ENCODE measurements around the gene HS1BP3.

HS1BP3 gene, protein sequence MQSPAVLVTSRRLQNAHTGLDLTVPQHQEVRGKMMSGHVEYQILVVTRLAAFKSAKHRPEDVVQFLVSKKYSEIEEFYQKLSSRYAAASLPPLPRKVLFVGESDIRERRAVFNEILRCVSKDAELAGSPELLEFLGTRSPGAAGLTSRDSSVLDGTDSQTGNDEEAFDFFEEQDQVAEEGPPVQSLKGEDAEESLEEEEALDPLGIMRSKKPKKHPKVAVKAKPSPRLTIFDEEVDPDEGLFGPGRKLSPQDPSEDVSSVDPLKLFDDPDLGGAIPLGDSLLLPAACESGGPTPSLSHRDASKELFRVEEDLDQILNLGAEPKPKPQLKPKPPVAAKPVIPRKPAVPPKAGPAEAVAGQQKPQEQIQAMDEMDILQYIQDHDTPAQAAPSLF

DNA sequence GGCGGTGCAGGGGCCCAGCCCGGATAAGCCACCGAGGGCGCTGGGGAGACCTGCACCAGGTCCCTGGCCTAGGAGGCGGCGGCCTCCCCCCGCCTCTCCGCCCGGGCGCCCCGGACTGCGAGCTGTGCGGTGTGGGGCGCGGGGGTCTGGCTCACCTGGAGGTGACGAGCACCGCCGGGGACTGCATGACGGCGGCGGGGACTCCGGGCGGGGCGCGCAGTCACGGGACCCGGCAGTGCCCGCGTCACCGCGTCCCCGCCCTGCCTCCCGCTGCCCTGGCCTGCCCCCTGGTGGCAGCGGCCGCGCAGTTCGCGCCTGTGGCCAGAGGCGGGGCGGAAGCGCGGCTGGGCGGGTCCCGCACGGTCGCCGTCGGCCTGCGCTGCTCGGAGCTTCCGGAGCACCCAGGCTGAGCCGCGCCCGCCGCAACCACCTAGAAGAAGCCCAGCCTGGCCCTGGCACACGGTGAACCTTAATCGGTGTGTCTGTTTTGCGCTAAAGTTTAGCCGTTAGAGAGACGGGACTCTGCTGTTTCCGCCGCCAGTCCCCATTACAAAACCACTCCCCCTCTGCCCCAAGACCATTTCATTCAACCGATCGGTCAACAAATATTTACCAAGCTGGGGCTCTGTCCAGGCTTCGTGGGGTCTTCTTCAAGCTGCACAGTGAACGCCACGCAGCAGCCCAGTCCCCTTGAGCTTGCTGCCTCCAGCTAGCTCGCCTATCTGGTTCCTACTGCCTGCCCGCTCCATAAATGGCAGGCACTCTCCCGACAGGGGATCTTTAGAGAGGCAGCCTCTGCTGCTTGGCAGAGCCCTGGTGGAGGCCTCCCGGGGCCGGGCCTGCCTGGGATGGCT lies at the start of gene HS1BP3:
TSS of gene HS1BP3 (minus strand) at position 222 of the 854 bp plus-strand sequence. CDS start at position 187, 35 bp downstream.
- DNase-seq (ENCODE audit: low read depth, low spot score): no peak

DNA sequence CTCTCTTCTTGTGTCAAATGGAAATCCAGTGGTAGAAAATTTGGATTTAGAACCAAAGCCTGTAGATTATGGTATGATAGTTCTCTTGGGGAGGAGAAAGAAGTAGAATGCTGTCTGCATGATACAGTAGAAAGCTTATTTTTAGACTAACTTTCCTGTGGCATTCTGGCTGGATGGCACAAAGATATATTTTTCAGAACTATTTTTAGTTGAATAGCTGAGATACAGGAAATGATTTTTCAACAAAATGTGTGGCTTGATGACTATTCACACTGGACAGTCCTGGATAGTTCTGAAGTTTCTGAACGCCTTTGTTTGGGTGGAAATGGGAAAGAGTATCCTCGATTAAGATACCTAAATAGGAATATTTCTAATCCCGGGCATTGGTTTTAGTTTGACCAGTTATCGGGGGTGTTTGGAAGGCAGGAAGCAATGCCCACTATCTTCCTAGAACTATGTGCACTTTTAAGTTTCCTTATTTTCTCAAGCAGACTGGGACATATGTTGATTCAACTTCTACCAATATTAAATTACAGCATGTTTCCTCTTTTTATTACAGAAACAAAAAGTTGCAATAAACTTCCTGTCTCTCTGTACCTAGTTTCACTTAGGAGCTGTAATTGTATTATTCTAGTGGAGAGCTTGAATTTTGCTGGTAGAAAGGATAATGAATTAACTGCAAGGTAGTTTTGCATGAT lies 48.2 kb upstream of the HS1BP3 start:
- no peak for DNase-seq (ENCODE audit: low read depth, low spot score)

DNA sequence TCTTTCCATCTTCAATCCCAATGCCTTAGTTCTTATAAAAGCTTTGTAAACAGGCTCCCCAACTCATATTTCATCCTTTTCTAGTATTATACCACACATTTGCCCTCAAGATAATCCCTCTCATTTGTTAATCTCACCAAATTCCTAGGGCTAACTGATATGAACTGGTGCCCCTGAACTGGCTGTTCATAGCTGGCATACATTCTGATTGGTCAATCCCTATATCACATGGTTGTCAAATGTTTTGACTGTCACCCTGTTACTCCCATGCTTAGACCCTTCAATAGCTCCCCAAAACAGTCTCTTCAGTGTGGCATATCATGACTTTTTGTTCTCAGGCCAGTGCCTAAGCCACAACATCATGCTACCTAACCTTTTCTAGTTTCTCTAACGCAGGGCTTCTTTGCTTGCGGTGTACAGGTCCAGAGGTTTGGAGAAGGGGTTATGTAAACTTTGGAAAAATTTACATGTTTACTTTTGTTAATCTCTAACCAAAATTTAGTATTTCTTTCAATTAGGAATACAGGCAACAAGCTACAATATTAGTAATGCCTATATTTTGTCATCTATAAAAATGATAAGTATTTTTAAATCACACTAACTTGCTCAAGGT lies 46.5 kb upstream of the HS1BP3 start:
- DNase-seq (ENCODE audit: low read depth, low spot score): no peak

DNA sequence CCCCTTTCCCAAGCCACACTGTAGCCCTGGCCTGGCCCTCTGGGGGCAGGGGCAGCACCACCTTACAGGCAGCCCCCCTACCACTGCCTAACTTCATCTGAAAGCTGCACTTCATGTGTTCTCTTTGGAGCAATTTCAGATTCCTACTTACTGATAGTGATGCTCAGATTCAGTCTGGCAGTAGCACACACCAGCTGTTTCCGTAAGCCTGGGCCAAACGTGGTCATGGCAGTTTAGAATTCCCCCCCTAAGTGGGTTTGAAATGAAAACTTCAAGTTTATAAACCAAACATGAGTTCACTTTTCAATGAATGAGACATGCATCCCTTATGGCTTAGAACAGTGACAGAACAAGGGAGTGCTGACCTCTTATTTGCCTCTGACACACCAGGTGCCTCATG lies 45.5 kb upstream of the HS1BP3 start:
- no peak for DNase-seq (ENCODE audit: low read depth, low spot score)

DNA sequence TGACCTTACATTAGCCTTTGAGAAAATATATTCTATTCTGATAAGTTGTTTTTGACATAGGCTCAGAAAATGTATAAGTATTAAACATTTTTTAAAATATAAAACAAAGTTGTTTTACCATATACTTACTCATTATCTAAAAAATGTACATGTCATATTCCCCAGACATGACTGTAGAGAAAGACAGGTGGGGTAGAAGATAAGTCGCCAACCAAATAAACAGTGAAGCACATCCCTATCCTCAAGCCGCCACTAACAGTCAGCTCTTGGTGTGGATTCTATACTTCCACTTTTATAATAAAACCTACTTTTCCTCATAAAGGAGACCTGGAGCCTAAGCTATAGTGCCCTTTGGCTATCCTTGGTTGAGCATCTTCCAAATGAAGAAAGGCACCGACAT lies 42.4 kb upstream of the HS1BP3 start:
- no peak for DNase-seq (ENCODE audit: low read depth, low spot score)

DNA sequence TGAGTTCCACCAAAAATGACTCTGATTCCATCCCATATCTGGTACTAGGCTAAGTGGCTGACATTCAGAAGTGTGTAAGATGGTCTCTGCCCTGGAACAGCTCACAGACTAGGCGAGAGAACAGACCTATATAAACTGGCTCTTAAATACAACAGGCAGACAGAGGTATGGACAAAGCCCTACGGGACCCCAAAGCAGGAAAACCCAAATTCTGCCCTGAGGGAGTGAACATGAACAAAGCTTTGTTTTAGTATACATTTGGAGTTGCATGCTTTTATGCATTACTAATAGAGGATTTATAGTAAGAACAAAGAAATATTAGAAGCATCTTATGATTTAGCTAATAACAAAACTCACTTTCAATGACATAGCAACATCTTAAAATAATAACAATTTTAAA lies 41.2 kb upstream of the HS1BP3 start:
- DNase-seq (ENCODE audit: low read depth, low spot score): no peak

DNA sequence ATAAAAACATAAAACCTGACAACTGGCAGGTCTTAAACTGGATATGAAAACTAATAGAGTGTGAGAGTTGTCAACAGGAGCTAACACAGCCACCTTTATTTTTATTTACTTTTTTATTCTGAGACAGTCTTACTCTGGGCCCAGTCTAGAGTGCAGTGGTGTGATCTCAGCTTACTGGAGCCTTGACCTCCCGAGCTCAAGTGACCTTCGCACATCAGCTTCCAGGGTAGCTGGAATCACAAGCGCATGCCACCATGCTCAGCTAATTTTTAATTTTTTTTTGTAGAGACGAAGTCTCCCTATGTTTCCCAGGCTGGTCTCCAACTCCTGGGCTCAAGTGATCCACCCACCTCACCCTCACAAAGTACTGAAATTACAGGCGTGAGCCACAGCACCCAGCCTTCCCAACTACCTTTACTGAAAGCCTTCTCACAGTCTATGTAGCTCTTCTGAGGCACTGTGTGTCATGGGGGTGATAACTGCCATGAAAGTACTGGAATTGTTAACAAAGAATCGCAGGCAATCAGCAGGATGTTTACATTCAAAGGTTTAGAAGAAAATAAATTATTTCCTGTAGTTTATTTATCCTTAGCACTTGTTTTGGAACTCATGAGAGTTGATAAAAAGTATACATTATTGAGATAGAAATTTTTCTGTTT lies 40.3 kb upstream of the HS1BP3 start:
- DNase-seq (ENCODE audit: low read depth, low spot score): no peak

DNA sequence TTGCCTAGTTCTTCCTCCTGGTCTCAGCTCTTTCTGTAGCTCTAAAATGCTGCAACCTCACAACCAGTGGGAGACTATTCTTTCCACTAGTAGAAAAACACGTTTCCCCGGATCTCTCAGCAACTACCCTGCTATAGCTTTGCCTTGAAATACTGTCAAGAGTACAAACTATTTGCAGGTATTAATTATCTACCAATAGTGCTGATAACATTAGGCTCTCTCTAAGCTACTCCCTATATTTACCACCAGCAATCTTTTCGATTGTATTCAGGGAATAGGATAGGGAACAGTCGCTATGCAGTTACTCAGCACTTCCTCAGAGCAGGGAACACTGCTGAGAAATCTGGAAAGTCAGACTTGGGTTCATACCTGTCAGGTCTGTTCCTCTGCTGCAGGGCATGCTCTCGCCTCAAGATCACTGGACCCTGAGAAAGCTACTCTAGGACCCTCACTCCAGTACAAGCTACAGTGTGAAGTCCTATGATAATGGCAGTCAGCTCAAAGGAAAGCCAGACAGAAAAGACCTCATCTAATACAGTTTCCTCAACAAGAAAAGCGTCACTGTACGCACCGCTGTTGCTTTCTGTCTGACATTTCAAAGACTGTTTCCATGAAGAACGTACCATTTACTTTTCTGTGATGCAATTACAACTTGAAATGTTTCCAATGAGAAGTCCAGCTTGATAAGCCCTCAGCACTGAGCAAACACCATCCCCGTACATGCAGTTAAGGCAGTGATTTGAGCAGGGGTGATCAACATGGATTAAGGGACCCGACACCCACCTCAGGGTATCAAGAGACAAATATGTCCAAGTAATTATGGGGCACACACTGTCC lies 38.7 kb upstream of the HS1BP3 start:
- no peak for DNase-seq (ENCODE audit: low read depth, low spot score)

DNA sequence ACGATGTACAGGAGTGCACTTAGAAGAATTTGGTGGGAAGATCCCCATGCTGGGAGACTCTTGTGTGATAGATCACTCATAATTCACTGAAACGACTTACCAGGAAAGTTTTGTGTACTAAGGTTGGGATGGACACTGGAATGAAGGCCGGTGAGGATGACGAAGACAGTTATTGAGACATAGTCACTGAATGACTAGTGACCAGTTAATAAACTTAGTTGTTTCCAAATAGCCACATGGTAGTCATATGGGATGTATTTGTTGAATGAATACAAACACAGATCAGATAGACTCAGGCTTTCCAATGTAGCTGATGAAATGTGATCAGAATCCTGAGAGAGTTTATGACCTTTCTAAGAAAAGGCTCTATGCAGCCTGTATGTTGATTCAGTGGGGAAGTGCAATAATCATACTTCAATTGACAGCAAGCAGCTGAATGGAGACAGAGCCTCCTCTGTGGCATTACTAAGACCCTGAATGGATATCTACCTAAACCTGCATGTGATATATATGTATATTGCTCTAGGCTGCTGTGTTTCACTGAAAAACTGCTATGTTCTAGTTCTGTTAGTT lies 36.4 kb upstream of the HS1BP3 start:
- DNase-seq (ENCODE audit: low read depth, low spot score): no peak

DNA sequence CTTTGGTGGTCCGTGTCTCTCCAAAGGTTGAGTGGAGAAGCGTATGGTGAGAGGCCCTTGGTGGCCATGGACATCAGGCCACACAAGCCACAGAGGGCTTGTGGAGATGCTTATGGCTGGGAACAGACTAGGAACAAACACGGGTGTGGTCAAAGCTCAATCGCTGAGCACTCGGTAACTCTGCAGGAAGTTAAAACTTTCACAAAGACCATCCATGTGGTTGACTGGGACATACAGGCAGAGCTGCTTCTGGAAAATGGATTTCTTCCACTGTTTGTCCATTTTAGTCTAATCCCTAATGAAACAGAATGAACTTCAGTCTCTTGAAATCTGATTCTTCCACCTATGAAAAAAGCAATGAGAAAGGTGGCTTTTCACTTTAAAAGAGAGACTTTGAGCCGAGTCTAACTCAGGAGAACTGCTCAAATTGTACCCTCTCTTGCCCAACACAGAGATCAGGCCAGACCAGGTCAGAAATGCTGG lies 33.7 kb upstream of the HS1BP3 start:
- no peak for DNase-seq (ENCODE audit: low read depth, low spot score)

DNA sequence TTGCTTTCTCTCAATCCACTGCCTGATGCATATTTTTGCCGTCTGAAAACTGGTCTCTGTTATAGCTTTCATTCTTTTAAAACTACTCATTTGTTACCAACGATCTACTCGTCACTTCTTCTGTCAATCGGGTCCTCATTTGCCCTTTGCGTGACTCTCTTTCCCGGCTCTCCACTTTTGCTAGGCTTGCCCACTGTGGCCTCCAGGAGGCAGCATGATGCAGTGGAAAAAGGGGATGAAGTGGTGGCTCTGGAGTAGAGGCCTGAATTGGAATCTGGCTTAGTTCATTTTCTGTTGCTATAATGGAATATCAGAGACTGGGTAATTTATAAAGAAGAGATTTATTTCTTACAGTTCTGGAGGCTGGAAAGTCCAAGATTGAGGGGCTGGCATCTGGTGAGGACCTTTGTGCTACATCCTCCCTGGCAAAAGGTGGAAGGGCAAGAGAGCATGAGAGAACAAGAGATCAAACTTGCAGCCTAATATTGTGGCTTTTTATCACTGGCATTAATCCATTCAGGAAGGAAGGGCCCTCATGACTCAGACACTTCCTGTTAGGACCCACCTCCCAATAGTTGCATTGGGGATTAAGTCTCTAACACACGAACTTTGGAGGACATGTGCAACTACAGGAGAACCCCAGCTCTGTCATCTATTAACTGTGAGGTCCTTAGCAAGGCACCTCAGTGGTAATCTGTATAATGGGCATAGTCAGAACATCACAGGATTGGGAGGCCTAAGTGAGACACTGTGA lies 31.4 kb upstream of the HS1BP3 start:
- no peak for DNase-seq (ENCODE audit: low read depth, low spot score)

DNA sequence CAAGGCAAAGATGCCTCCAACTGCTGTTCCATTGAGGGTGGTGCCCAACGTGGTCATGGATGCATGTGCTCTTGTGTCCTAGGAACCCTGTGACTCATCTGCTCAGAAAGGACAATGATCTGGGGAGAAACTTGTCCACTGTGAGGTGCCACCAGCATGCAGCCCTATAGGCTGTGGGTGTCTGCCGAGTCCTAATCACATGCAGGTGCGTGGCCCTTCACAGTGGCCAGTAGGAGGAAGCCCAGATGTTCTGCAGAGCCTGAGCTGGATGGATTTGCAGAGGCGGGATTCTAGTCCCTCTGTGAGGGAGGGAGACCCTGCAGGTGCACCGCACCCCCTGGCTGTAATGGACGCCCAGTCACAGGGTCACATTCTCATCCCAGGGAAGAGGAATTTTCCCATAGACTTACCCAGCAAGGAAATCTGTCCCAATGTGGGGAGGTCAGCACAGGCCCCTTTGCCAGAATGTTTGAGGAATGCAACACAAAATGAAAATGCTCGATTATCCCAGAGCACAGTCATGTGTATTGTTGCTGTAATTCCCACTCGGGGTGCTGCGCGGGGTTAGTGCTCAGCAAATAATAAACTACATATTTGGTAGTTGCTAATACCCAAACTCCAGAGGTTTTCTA lies 30.0 kb upstream of the HS1BP3 start:
- DNase-seq (ENCODE audit: low read depth, low spot score): no peak

DNA sequence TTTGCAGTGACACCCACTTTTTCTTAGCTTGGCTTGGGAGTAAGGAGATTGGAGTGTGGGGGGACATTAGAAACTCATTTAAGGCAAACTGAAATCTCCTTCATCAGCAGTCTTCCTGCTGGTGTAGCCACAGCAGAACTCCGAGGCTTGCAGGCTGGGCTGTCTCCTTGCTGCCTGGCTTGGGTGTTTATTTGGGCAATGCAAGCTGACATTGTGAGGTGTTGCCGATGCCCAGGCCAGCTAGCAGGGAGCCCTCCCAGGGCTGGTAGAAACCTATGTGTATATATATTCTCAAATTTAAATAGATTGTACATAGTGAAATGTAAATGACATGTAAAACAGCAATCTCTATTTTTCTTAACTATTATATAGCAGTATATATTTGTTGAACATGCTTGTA lies 27.9 kb upstream of the HS1BP3 start:
- no peak for DNase-seq (ENCODE audit: low read depth, low spot score)

DNA sequence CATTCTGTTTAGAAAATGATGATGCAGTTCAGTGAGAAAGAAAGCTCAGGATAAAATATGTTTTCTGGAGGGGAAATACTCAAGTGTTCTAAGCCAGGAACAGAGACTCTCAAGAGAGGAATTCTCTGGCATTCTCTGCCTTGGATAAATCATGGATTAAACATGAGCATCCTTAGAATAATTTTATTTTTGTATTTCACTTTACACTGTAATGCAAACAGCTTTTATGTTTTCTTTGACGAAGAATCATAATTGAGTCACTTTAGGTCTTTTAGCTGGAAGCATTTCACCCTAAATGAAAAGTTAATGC lies 27.1 kb upstream of the HS1BP3 start:
- no peak for DNase-seq (ENCODE audit: low read depth, low spot score)

DNA sequence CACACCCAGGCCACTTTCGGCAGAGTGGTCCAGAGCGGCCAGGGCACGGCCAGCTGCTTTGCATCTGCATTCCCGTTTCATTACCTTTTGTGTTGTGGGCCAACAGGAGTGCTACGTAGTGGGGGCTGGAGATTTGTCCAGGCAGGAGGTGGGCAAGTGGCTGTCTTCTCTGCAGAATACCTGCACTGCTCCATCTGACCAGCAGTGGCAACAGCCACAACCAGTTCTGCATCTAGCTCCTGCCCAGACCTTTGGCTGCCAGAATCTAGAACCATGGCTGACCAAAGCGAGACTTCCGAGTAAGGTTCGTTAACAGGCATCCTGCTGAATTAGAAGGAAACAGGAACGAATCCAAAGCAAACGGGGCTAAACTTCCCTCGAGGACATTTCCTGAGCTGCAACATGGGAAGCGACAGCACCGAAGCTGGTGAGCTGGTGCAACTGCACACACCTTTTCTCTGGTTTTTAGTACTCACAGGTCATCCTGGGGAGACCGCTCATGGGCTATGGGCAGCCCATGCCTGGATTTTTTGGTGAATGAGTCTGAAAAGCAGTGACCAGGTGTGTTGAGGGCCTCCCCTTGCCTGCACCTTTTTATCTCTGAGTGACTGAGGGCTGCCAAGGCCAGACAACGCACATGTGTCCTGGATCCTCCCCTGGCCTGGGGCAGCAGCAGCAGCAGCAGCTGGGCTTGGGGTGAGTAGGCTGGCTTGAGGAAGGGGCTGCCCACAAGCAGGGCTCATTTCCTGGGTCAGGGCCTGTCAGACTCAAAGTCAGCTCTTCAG lies 26.6 kb upstream of the HS1BP3 start:
- DNase-seq (ENCODE audit: low read depth, low spot score): no peak

DNA sequence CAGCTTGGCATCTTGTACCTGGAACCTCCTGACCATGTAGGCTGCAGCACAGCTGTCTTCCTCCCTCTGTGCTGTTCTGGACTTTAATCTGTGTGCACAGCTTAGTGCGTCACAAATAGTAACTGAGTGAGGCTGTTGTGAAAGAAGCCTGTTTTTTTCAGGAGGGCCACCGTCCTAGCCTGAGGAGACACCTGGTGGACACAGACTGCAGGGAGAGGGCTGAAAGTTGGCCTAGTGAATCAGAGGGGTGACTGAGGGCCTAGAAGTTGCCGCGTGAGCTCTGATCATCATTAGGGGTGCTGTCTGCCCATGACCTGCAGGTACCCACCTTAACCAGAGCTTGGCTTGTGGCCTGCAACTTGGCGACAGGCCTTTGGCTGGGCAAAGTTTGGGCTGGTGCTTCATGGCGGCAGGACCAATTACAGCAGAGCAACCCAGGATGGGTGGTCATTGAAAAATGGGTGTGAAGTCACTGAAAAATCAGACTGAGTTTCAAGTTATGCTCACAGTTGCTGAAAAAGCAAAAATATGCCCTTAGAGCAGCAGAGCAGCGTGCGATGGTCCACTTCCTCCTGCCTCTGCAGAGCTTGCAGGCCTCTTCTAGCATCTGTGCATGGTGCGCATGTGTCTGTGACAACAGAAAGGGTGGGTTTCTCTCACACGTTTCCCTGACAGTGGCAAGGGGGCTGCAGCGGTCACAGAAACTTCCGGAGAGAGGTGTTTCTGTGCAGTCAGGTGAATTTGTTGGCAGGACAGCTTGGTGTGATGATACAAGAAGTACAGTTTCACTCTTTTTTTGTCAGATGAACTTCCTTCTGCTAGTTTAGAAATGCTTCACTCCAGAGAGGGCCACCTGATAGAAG lies 25.7 kb upstream of the HS1BP3 start:
- DNase-seq (ENCODE audit: low read depth, low spot score): no peak

DNA sequence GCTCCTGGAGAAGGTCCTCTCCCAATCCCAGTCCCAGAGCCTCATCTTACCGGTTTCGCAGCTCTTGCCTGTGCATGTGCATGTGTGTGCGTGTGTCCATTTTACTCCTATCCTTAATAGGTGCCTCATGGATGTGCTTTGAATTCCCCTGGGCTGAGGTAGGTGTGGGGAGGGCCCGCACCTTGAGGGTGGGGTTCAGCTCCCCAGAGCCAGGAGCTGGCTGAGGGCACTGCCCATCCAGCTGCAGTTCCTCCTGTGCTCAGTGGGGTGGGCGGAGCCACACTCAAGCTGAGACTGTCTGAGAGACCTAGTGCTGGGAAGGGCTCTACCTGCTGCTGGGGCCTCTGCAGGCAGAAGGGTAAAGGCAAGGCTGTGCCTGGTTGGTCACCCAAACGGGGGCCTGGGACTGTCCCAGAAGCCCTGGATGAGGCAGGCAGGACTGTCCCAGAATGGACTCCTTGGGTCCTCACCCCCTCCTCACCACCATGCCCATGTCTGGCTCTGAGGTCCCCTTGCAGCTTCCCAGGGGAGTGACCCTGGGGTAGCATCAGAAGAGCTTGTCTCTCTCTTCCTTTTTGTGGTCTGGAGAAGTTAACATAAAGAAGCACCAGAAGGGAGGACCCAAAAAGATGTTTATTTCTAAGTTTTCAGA lies 24.9 kb upstream of the HS1BP3 start:
- no peak for DNase-seq (ENCODE audit: low read depth, low spot score)

Measured in brain pericyte (primary cell).